ENCODE data around the gene GDE1. TPM values are rescaled to one million over a fixed set of nuclear protein-coding genes. Genes with fewer than 3 reads are reported as not detected.
A peak's percentile ranks its signal among the peaks of the same experiment; 100 is the strongest.

GDE1 gene
- polyA plus RNA-seq, 2 of the 4 experiments (the other 2 are of a cell fraction): 54.9 to 85.2 TPM

- H3K4me2 ChIP-seq: no peak overlapping the region
- no peak for FAIRE-seq
- no peak for DNase-seq (ENCODE audit: low read depth in 1 of 2, low spot score in 1 of 2)
- no peak overlapping the region for H3K4me3 ChIP-seq
- CTCF ChIA-PET: interaction anchor here (0.6 to 1.0 kb wide), 2 partner anchors 21 to 118 kb away, joined by 3 to 4 read pairs; no protein-coding TSS in a partner anchor
- H3K9me3 ChIP-seq: peaks cover 4% of the 10 kb centered on the region; the same call in 1 of the 3 replicates
- peaks cover 21% of the 10 kb centered on the region for H3K4me1 ChIP-seq
- no peak for TF ChIP-seq POLR2A (IDR thresholded peaks at IDR 0.05; ENCODE audit: low read length)
- no peak for TF ChIP-seq REST (IDR thresholded peaks at IDR 0.05)
- no peak for TF ChIP-seq FOXS1 (CRISPR knock-in tag; IDR thresholded peaks at IDR 0.05)
- TF ChIP-seq GATA3 (IDR thresholded peaks at IDR 0.05; ENCODE audit: borderline replicate concordance): no peak
- no peak for TF ChIP-seq CHD2 (IDR thresholded peaks at IDR 0.05; ENCODE audit: low read length, partially characterized antibody)
- no peak for TF ChIP-seq CHD4 (IDR thresholded peaks at IDR 0.05; ENCODE audit: borderline replicate concordance)
- no peak for TF ChIP-seq POLR2AphosphoS2 (conservative IDR thresholded peaks at IDR 0.05; ENCODE audit: low read length)
- no peak for TF ChIP-seq BCL3 (IDR thresholded peaks at IDR 0.05)
- TF ChIP-seq NPAS2 (CRISPR knock-in tag; IDR thresholded peaks at IDR 0.05; ENCODE audit: borderline replicate concordance): no peak
- no peak for TF ChIP-seq USF2 (IDR thresholded peaks at IDR 0.05)
- TF ChIP-seq RFX5 (IDR thresholded peaks at IDR 0.05): no peak
- TF ChIP-seq EHMT2 (IDR thresholded peaks at IDR 0.05; ENCODE audit: low read depth): no peak
- no peak for ATAC-seq
- POLR2A ChIA-PET: no interaction called here
- H3K27ac ChIP-seq: peak overlapping the region; percentile 3 to 70; a peak in 4 of 6 replicates
- WGBS (ENCODE audit: missing lambda C conversion rate): 90% methylated on average over 5 of the region's 5 CpGs
Measured at GRCh38 chr16:19481769-19482168, 40.1 kb downstream of the GDE1 start.

- FAIRE-seq (no peak), ATAC-seq (no peak), DNase-seq (ENCODE audit: low read depth in 1 of 2, low spot score in 1 of 2) (peak in 1 of 2 experiments; percentile 19)
- Histone ChIP-seq H3K4me2 (no peak overlapping the region), H3K4me3 (no peak overlapping the region), H3K9me3 (peaks cover 4% of the 10 kb centered on the region; the same call in 1 of the 3 replicates), H3K27ac (peak overlapping the region; percentile 3 to 70; a peak in 4 of 6 replicates), H3K4me1 (peaks cover 21% of the 10 kb centered on the region)
- POLR2A ChIA-PET: no interaction called here
- CTCF ChIA-PET: interaction anchor here (0.6 to 1.0 kb wide), 2 partner anchors 21 to 118 kb away, joined by 3 to 4 read pairs; no protein-coding TSS in a partner anchor
- TF ChIP-seq ESRRA (IDR thresholded peaks at IDR 0.05; ENCODE audit: borderline replicate concordance, low read length): no peak
- TF ChIP-seq E2F6 (IDR thresholded peaks at IDR 0.05; ENCODE audit: borderline replicate concordance, low read depth): 0 out of 2 replicates have a peak, but pooled peaks have one; percentile 23
- no peak for TF ChIP-seq ATOH8 (CRISPR knock-in tag; IDR thresholded peaks at IDR 0.05; ENCODE audit: low read depth)
- peak; percentile 67 for TF ChIP-seq NFE2L2 (conservative IDR thresholded peaks at IDR 0.05; ENCODE audit: low read length)
- TF ChIP-seq MAFK (IDR thresholded peaks at IDR 0.05; ENCODE audit: partially characterized antibody): peak; percentile 81
- TF ChIP-seq CBX8 (IDR thresholded peaks at IDR 0.05): no peak
- TF ChIP-seq CBX2 (IDR thresholded peaks at IDR 0.05; ENCODE audit: borderline replicate concordance, low read depth): no peak
- 88% methylated on average over 2 of the region's 2 CpGs for WGBS (ENCODE audit: missing lambda C conversion rate)
Measured at GRCh38 chr16:19481296-19481695, 40.6 kb downstream of the GDE1 start.

All from A549 (cell line).